Measurements from ENCODE around the gene TASP1. TPM values are rescaled to one million over a fixed set of nuclear protein-coding genes. Genes with fewer than 3 reads are reported as not detected.

TASP1 gene
- polyA plus RNA-seq, 1 donor from 2014 or later: 20.2 TPM

DNA sequence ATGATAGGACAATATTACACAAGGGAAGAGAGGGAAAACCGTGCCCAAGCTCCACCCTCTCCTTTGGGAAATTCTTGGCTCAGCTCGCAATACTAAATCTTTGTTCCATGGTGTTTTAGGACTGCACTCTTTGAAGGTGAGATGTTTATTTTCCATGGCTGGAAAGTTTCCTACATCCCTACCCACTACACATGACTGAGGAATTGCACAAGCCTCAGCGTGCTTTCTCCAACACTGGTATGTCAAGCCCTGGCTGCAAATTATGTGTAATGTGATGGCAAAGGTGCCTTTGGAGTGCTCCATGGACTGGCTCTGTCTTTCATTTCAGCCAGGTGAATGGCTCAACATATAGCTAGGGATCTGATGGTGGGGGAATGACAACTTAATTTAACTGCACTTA is 283.3 kb downstream of the TASP1 start:
- Histone ChIP-seq H3K9me2 (ENCODE audit: insufficient read depth, low read length) (no peaks in the 10 kb centered on the region), H3K27me3 (ENCODE audit: insufficient read depth, low read depth, low read length) (no peaks in the 10 kb centered on the region), H3K4me2 (ENCODE audit: low read length) (no peak overlapping the region), H3K9me3 (ENCODE audit: low read length) (no peaks in the 10 kb centered on the region), H3K4me3 (ENCODE audit: low read length) (no peak overlapping the region), H4K20me1 (ENCODE audit: insufficient read depth) (no peaks in the 10 kb centered on the region), H3K27ac (ENCODE audit: low read length) (no peak overlapping the region), H3F3A (ENCODE audit: insufficient read depth, low read length, poor library complexity, severe bottlenecking) (no peaks in the 10 kb centered on the region), H3K79me2 (replicated peaks; ENCODE audit: insufficient read depth, low read length) (no peaks in the 10 kb centered on the region), H2AFZ (ENCODE audit: low read depth, low read length) (no peak overlapping the region), H3K36me3 (ENCODE audit: insufficient read depth, low read length) (no peaks in the 10 kb centered on the region), H3K9ac (ENCODE audit: low read length) (no peak overlapping the region)
- TF ChIP-seq RAD21 (conservative IDR thresholded peaks at IDR 0.05) (no peak), MXI1 (conservative IDR thresholded peaks at IDR 0.05; ENCODE audit: poor library complexity, severe bottlenecking) (no peak)

DNA sequence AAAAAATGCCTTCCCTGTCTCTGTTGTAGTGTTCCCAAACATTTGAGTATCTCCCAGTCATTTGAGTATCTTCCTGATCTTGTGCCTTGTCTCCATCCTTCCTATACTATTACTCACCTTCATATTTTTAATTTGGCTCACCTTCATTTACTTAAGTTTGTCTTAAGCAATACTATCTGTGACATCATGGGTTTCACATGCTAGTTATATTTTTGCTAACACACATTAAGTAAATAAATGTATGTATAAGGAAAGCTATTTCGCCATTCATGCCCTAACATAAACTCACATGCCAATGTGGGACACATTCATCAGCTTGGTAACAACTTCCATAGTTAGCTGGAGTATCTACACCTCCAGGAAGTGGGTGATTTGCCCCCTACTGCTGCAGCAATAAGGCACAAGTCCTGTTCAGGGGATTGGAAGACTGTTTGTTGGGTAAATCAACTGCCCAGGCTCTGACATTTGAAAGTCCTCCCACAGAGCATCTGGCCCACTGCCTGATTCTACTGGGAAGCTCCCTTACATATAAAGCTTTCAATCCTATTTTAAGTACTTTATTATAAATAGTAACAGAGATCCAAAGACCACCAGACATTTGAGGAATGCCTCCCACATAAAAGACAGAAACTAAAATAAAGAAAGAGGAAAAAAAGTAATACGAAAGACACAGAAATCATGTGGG is 285.3 kb downstream of the TASP1 start:
- Histone ChIP-seq H2AFZ (ENCODE audit: low read depth, low read length) (no peak overlapping the region), H3K27me3 (ENCODE audit: insufficient read depth, low read depth, low read length) (no peaks in the 10 kb centered on the region), H3K36me3 (ENCODE audit: insufficient read depth, low read length) (no peaks in the 10 kb centered on the region), H3K9me2 (ENCODE audit: insufficient read depth, low read length) (no peaks in the 10 kb centered on the region), H3K9ac (ENCODE audit: low read length) (no peak overlapping the region), H3K79me2 (replicated peaks; ENCODE audit: insufficient read depth, low read length) (no peaks in the 10 kb centered on the region), H4K20me1 (ENCODE audit: insufficient read depth) (no peaks in the 10 kb centered on the region), H3K9me3 (ENCODE audit: low read length) (no peaks in the 10 kb centered on the region), H3K4me3 (ENCODE audit: low read length) (no peak overlapping the region), H3K4me2 (ENCODE audit: low read length) (no peak overlapping the region), H3F3A (ENCODE audit: insufficient read depth, low read length, poor library complexity, severe bottlenecking) (no peaks in the 10 kb centered on the region), H3K27ac (ENCODE audit: low read length) (no peak overlapping the region)
- TF ChIP-seq EP300 (conservative IDR thresholded peaks at IDR 0.05; ENCODE audit: poor library complexity, severe bottlenecking): no peak

DNA sequence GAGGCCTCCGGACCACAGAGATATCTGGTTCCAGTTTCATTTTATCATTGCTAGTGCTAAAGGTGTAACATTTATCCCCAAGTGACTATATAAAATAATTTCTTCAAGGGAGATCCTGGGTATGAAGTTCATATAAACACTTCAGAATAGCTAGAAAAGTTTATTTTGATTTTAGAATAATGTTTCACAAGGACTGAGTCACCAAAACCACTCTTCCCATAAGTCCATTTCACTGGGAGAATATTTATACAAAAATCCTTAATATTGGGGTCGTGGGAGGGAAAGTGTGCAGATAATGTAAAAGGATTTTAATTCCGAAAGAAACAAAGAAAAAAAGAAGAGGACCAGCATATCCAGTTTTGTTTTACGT is 289.5 kb downstream of the TASP1 start:
- Histone ChIP-seq H2AFZ (ENCODE audit: low read depth, low read length) (no peak overlapping the region), H3F3A (ENCODE audit: insufficient read depth, low read length, poor library complexity, severe bottlenecking) (no peaks in the 10 kb centered on the region)

More for the DNA sequence above, 289.5 kb downstream of the TASP1 start:
- Histone ChIP-seq H3K9ac (ENCODE audit: low read length) (no peak overlapping the region), H3K4me3 (ENCODE audit: low read length) (no peak overlapping the region), H3K9me3 (ENCODE audit: low read length) (no peaks in the 10 kb centered on the region), H3K4me2 (ENCODE audit: low read length) (no peak overlapping the region), H3K27ac (ENCODE audit: low read length) (no peak overlapping the region), H3K79me2 (replicated peaks; ENCODE audit: insufficient read depth, low read length) (no peaks in the 10 kb centered on the region), H3K36me3 (ENCODE audit: insufficient read depth, low read length) (no peaks in the 10 kb centered on the region), H4K20me1 (ENCODE audit: insufficient read depth) (no peaks in the 10 kb centered on the region), H3K27me3 (ENCODE audit: insufficient read depth, low read depth, low read length) (no peaks in the 10 kb centered on the region), H3K9me2 (ENCODE audit: insufficient read depth, low read length) (no peaks in the 10 kb centered on the region)
- TF ChIP-seq EP300 (conservative IDR thresholded peaks at IDR 0.05; ENCODE audit: poor library complexity, severe bottlenecking): no peak
- TF ChIP-seq TAF1 (IDR thresholded peaks at IDR 0.05; ENCODE audit: low read depth): no peak
- no peak for TF ChIP-seq MXI1 (conservative IDR thresholded peaks at IDR 0.05; ENCODE audit: poor library complexity, severe bottlenecking)
- TF ChIP-seq, protein P1, sequence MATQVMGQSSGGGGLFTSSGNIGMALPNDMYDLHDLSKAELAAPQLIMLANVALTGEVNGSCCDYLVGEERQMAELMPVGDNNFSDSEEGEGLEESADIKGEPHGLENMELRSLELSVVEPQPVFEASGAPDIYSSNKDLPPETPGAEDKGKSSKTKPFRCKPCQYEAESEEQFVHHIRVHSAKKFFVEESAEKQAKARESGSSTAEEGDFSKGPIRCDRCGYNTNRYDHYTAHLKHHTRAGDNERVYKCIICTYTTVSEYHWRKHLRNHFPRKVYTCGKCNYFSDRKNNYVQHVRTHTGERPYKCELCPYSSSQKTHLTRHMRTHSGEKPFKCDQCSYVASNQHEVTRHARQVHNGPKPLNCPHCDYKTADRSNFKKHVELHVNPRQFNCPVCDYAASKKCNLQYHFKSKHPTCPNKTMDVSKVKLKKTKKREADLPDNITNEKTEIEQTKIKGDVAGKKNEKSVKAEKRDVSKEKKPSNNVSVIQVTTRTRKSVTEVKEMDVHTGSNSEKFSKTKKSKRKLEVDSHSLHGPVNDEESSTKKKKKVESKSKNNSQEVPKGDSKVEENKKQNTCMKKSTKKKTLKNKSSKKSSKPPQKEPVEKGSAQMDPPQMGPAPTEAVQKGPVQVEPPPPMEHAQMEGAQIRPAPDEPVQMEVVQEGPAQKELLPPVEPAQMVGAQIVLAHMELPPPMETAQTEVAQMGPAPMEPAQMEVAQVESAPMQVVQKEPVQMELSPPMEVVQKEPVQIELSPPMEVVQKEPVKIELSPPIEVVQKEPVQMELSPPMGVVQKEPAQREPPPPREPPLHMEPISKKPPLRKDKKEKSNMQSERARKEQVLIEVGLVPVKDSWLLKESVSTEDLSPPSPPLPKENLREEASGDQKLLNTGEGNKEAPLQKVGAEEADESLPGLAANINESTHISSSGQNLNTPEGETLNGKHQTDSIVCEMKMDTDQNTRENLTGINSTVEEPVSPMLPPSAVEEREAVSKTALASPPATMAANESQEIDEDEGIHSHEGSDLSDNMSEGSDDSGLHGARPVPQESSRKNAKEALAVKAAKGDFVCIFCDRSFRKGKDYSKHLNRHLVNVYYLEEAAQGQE (IDR thresholded peaks at IDR 0.05; ENCODE audit: borderline replicate concordance): no peak
- TF ChIP-seq SMC3 (conservative IDR thresholded peaks at IDR 0.05; ENCODE audit: poor library complexity): no peak

All from neural cell (in vitro differentiated cells).